Progenitor cell of endocrine pancreas (in vitro differentiated cells): ENCODE results near the gene USP54. TPM values are rescaled to one million over a fixed set of nuclear protein-coding genes. Genes with fewer than 3 reads are reported as not detected.

Experiments
- DNase-seq: peaks from one replicate; pipeline ENCODE4 v3.0.0; 2021; ENCODE audit warnings: low spot score; ENCODE audit not compliant: unreplicated experiment
- H3K27ac Mint-ChIP-seq: 2 replicates; pipeline ENCODE4 v1.8.0; 2021; ENCODE audit warnings: mild to moderate bottlenecking, moderate library complexity, mixed read lengths
- H3K27me3 Mint-ChIP-seq: 2 replicates; pipeline ENCODE4 v1.8.0; 2021; ENCODE audit warnings: mixed read lengths
- H3K36me3 Mint-ChIP-seq: 2 replicates; pipeline ENCODE4 v1.8.0; 2022; ENCODE audit warnings: mixed read lengths; ENCODE audit not compliant: insufficient read depth
- H3K4me1 Mint-ChIP-seq: 2 replicates; pipeline ENCODE4 v1.8.0; 2021; ENCODE audit warnings: low read depth, mixed read lengths
- H3K4me3 Mint-ChIP-seq: 2 replicates; pipeline ENCODE4 v1.8.0; 2021; ENCODE audit warnings: low read depth, mild to moderate bottlenecking, moderate library complexity, mixed read lengths
- H3K9me3 Mint-ChIP-seq: 2 replicates; pipeline ENCODE4 v1.8.0; 2021; ENCODE audit warnings: low read depth, mixed read lengths
- CTCF ChIP-seq: fragments of 200-600 bp; sonication (generic); IDR thresholded peaks from one replicate; pipeline ENCODE4 v1.5.0; 2021; ENCODE audit warnings: antibody characterized with exemption, mild to moderate bottlenecking; ENCODE audit not compliant: unreplicated experiment
- total RNA-seq: library from RNA; stranded (reverse); gene quantifications from 2 replicates; pipeline ENCODE4 v1.2.1, GENCODE V29; 2021

The USP54 gene
- total RNA-seq, 1 donor from 2014 or later, result 83.8 TPM

DNA sequence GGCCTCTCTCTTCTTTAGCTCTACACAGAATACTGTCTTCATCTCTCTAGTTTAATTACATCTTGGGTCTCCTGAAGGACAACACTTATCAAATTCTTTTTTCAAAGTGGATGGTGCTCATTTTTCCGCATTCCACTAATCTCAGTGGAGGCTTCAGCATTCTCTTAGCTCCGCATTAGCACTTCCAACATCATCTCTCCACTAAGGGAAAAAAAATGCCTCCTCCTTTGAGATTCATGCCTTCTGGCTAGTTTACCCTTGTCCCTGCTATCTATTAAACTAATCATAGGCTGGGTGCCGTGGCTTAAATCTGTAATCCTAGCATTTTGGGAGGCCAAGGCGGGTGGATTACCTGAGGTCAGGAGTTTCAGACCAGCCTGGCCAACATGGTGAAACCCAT lies 104.5 kb downstream of the USP54 start:
- Mint-ChIP-seq H3K36me3 (peaks cover 15% of the 10 kb centered on the region), H3K9me3 (peaks cover 3% of the 10 kb centered on the region), H3K4me1 (peaks cover 4% of the 10 kb centered on the region), H3K4me3 (no peak overlapping the region), H3K27ac (no peak overlapping the region), H3K27me3 (no peaks in the 10 kb centered on the region)
- DNase-seq, result no peak
- TF ChIP-seq CTCF, result no peak

DNA sequence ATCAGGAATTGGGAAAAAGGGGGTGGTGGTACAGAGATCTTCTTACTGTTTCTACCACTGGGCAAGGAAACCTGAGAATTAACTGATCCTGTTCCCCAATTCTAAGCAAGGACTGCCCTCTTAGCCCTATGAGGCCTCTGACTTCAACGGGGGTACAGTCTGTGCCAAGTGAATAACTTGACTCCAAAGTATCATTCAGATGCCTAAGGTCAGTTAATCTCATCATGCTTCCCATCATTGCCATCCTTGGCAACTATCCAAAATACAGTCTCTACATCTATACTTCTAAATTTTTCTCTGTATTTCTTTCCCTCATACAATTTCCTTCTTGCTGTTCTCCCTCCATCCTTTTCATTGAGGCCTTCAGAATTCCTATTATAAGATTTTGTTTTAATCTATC lies 105.8 kb downstream of the USP54 start:
- H3K4me1 Mint-ChIP-seq, result peaks cover 4% of the 10 kb centered on the region
- peaks cover 15% of the 10 kb centered on the region for H3K36me3 Mint-ChIP-seq
- H3K4me3 Mint-ChIP-seq, result no peak overlapping the region
- peaks cover 3% of the 10 kb centered on the region for H3K9me3 Mint-ChIP-seq
- no peak overlapping the region for H3K27ac Mint-ChIP-seq
- no peaks in the 10 kb centered on the region for H3K27me3 Mint-ChIP-seq
- DNase-seq, result no peak
- TF ChIP-seq CTCF, result no peak

GRCh38 chr10:73480158-73480557 lies 111.0 kb downstream of the USP54 start:
- H3K27me3 Mint-ChIP-seq, result no peaks in the 10 kb centered on the region
- H3K4me3 Mint-ChIP-seq, result no peak overlapping the region
- peaks cover 3% of the 10 kb centered on the region for H3K9me3 Mint-ChIP-seq
- no peak for DNase-seq
- no peak overlapping the region for H3K27ac Mint-ChIP-seq
- no peaks in the 10 kb centered on the region for H3K4me1 Mint-ChIP-seq
- peaks cover 19% of the 10 kb centered on the region for H3K36me3 Mint-ChIP-seq
- TF ChIP-seq CTCF, result no peak

- no peak for DNase-seq
- TF ChIP-seq CTCF, result no peak
Measured at GRCh38 chr10:73478636-73479035, 112.5 kb downstream of the USP54 start.

DNA sequence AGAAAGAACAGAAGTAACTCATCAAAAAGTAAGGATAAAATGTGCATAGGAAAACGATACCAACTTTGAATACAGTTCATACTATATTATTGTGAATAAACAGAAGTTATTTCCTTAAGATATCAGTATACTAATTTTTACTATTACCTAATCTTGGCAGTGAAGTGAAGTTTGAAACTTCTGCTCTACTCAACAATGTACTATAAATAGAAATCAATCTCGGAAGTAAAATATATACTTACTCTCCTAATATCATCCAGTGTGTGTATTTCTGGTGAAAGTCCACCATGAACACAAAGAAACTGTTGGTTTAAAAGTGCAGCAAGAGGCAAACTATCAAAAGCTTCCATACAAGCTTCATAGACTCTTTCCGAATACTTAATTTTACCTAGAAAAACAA lies 119.9 kb downstream of the USP54 start:
- no peaks in the 10 kb centered on the region for H3K4me1 Mint-ChIP-seq
- no peak overlapping the region for H3K27ac Mint-ChIP-seq
- no peak overlapping the region for H3K4me3 Mint-ChIP-seq
- H3K27me3 Mint-ChIP-seq, result no peaks in the 10 kb centered on the region
- no peaks in the 10 kb centered on the region for H3K9me3 Mint-ChIP-seq
- no peak for TF ChIP-seq CTCF
- DNase-seq, result no peak
- H3K36me3 Mint-ChIP-seq, result peaks cover 26% of the 10 kb centered on the region

More at GRCh38 chr10:73478636-73479035, 112.5 kb downstream of the USP54 start:
- Mint-ChIP-seq H3K4me1 (no peaks in the 10 kb centered on the region), H3K4me3 (no peak overlapping the region), H3K36me3 (peaks cover 25% of the 10 kb centered on the region), H3K27me3 (no peaks in the 10 kb centered on the region), H3K9me3 (peaks cover 3% of the 10 kb centered on the region), H3K27ac (no peak overlapping the region)
